HEK293T (cell line): Measurements from ENCODE around the gene RXFP4.

Experiments used
- ARNT ChIP-seq: fragments of 450-650 bp; IDR thresholded peaks from 2 replicates; pipeline ENCODE4 v1.6.1; 2017; ENCODE audit warnings: mild to moderate bottlenecking
- BHLHE40 ChIP-seq: fragments of 450-650 bp; IDR thresholded peaks from 2 replicates; pipeline ENCODE4 v1.6.1; 2016; ENCODE audit warnings: mild to moderate bottlenecking, moderate library complexity, borderline replicate concordance
- ELF4 ChIP-seq: fragments of 450-650 bp; IDR thresholded peaks from 2 replicates; pipeline ENCODE4 v1.6.1; 2017; ENCODE audit warnings: antibody characterized with exemption
- FOXA1 ChIP-seq: fragments of 450-650 bp; IDR thresholded peaks from 2 replicates; pipeline ENCODE4 v1.6.1; 2016; ENCODE audit warnings: mild to moderate bottlenecking
- FOXK2 ChIP-seq: fragments of 450-650 bp; IDR thresholded peaks from 2 replicates; pipeline ENCODE4 v1.6.1; 2016; ENCODE audit warnings: mild to moderate bottlenecking
- NFRKB ChIP-seq: fragments of 450-650 bp; IDR thresholded peaks from 2 replicates; pipeline ENCODE4 v1.6.1; 2016; ENCODE audit warnings: mild to moderate bottlenecking, moderate library complexity
- PKNOX1 ChIP-seq: fragments of 450-650 bp; IDR thresholded peaks from 2 replicates; pipeline ENCODE4 v1.6.1; 2016
- SP1 ChIP-seq: fragments of 450-650 bp; IDR thresholded peaks from 2 replicates; pipeline ENCODE4 v1.6.1; 2017
- TARDBP ChIP-seq: fragments of 450-650 bp; IDR thresholded peaks from 2 replicates; pipeline ENCODE4 v1.6.1; 2016

- TF ChIP-seq FOXA1 (no peak), ELF4 (no peak), PKNOX1 (no peak), NFRKB (no peak), BHLHE40 (no peak), ARNT (no peak), TARDBP (no peak), SP1 (no peak), FOXK2 (no peak)
Observed at GRCh38 chr1:155970531-155971167, 29.2 kb downstream of the RXFP4 start.
